ENCODE measurements around the gene ACSM5.
"Not testable (repeated sequence)": the region's sequence is repeated elsewhere in the genome, so short reads cannot be mapped to it uniquely, and the experiment has no call there.

ACSM5 gene

DNA sequence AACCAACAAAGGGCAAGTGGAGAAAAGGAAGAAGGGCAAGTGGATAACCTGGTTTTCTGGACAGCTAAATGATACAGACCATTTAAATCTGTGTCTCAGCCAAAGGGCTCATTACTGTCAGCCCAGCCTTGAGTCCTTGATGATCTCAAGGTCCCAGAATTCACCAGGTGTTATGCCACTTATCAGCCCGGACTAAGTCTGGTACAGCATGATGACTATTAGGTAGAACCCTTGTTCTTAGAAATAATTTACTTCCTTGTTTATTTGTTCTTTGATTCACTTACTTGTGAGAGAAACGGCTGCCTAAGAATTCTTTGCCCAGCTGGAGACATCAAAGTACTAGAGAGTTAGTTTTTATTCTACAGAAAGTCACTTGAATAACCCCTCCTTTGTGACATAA, 8.3 kb upstream of the ACSM5 start:
- DNase-seq: no peak

DNA sequence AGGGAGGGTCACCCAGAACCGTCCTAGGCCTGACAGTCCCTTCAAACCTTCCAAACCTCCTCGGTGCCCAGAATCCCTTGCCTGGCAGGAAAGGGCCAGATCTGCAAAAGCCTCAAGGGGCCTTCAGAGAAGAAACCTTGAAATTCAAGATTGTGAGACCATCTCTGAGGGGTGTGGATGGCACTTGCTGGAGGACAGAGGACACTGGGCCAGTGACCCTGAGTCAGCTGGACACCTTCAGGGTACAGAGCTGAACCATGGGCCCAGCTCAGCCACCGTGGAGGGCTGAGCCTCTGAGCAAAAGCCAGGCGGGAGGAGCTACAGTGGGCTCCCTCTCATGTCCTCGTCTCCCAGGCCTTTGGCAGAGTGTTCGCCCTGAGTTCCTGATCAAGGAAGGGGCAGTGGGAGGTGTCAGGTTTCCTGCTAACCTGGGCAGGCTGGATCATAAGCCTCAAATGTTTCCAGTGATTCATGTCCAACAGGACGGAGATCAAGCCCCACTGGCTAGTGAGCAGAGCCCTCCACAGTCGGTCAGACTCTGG, 7.8 kb upstream of the ACSM5 start:
- no peak for DNase-seq

DNA sequence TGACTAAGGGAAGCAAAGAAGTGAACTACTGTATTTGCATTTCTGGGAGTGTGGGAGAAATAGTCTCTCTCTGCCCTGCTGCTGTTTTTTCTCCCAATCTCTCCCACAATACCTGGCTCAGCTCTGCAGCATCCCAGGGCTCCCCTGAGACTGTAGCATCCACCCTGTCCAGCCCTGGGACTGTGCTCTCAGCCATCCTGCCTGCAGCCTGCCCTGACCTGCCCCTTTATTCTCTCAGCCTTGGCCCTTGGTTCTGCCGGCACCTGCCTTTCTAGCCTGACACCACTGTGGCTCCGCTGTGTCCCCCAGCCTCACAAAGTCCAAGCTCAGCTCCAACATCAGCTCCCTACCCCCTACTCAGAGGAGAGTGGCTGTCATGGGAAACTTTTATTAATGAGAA, 6.7 kb upstream of the ACSM5 start:
- DNase-seq: no peak

DNA sequence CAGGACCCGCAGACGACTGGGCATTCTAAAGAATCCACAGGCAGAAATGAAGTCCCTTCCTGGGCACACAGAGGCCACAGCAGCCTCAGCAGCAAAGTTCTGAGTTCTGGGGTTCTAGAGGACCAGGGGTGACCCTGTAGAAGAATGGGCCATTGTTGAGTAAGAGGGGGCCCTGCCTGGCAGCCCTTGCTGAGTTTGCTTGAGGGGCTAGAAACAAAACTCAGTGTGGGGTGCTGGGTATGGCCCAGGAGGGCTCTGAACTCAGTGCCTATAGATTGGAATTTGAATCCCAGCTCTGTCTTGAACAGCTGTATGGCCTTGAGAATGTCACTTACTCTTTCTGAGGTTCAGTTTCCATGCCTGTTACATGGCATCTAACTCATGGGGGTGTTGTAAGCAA, 4.7 kb upstream of the ACSM5 start, which contains the start of gene PDILT:
TSS of gene PDILT (minus strand) at position 101 of the 400 bp plus-strand sequence. CDS start 5,437 bp downstream, outside the sequence.
- no peak for DNase-seq

DNA sequence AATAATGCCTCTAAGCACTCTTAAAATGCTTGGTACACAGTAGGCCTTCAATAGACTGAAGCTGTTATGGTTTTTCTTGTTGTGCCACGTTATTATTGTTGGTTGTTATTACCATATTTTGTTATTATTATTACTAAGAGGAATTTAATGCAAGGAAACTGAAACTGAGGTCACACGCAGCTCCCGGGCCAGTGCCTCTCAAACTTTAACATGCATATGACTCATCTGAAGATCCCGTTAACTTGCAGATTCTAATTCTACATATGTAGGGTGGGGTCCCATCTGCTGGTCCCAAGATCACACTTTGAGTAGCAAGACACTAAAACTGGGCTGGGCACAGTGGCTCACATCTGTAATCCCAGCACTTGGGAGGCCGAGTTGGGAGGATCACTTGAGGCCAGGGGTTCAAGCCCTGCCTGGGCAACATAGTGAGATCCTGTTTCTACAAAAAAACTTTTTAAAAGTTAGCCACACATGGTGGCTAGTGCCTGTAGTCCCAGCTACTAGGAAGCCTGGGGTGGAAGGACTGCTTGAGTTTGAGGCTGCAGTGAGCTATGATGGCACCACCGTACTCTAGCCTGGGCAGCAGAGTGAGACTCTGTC, 888 bp downstream of the ACSM5 start:
- DNase-seq: no peak

DNA sequence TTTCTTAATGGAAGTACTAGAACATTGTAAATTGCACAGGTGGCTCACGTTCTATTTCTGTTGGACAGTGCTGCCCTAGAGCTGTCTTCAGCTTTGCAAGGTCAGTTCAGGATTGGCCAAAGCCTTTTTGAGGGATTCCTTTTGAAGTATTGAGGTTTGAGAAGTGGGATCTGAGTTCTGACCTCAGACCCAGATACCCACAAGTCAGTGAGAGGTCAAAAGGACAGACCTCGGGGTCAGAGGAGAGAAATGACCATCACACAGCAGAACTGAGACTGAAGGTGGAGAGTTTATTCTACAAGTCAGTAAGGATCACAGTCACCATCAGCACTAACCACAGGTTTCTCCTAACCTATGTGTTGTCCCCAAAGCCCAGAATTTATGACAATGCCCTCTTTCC, 1.7 kb downstream of the ACSM5 start:
- DNase-seq: no peak

DNA sequence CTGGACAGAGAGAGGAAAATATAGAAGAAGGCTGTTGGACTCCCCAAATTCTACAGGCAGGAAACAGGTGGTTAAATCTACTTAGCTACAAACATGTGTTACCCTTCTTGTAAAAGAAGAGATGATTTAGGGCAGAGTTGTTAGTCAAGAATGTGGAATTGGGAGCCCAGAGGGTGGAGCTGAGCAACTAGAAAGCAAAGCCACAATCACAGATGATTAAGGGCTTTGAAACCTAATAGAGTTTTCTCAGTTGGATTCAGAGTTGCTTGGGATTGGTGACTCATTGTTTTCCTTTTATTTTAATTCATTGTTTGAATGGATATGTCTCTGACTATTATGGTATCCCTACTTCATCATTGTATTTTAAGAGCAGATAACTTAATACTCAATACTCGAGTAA, 6.2 kb downstream of the ACSM5 start:
- DNase-seq: no peak

DNA sequence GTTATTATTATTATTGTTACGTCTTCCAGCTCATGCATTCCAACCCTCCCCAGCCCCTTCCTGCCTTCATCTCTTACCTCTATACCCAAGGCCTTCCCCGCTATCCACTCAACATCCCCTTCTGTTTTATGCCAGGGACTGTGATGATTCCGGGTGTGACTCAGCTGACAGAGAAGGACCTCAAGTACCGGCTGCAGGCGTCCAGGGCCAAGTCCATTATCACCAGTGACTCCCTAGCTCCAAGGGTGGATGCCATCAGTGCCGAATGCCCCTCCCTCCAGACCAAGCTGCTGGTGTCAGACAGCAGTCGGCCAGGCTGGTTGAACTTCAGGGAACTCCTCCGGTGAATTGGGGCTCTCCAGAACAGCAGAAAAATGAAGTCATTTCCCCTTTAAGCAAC, 9.8 kb downstream of the ACSM5 start:
- DNase-seq: not testable (repeated sequence)

DNA sequence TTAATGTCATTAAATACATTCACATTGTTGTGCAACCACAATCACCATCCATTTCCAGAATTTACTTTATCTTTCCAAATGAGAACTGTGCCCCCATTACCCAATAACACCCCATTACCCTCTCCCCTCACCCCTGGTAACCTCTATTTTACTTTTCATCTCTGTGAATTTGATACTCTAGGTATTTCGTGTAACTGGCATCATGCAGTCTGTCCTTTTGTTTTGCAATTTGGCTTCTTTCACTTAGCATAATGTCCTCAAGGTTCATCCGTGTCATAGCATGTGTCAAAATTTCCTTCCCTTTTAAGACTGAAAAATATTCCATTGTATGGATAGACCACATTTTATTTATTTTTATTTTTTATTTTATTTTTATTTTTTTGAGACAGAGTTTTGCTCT, 12.4 kb downstream of the ACSM5 start:
- not testable (repeated sequence) for DNase-seq

DNA sequence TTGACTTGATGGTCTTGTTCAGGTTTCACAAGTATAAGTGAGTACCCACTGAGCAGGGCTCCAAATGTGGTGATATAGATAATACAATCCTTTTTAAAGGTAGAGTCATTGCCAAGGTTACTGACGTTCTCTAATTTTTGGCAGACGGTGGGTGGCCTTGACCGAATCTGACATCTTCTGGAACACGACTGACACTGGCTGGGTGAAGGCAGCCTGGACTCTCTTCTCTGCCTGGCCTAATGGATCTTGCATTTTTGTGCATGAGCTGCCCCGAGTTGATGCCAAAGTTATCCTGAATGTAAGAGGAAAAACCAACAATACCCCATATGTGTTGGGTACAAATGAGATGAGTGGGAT, 14.4 kb downstream of the ACSM5 start:
- DNase-seq: not testable (repeated sequence)

DNA sequence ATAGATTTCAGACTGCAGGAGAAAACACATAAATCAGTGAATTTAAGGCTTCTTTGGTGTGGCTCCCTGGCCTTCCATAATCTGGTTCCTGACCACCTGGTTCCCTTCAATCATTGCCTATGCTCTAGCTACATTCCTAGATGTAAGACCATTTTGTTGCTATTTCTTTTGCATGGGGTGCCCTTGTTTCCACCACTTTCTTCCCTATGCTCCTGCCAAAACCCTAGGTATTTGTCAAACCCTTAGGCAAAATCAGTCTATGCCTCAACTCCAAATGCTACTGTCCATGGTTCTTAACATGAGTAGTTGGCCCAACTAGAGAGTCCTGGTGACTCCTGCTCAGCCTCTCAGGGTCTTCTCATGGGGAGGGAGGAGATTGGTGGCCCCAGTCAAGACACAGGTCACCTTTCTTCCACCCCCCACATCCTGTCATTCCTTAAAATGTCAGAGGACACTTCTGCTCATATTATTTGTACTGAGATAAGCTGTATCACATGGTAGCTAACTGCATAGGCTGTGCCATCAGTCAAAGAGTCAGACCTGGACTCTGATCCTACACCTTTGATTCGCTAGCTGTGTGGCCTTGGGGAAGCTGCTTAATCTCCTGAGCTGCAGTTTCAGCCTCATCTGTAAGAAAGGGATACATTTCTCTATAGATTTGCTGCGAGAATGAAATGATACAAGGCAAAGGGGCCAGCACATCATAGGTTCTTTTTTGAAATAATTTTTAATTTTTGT, 15.0 kb downstream of the ACSM5 start:
- no peak for DNase-seq

DNA sequence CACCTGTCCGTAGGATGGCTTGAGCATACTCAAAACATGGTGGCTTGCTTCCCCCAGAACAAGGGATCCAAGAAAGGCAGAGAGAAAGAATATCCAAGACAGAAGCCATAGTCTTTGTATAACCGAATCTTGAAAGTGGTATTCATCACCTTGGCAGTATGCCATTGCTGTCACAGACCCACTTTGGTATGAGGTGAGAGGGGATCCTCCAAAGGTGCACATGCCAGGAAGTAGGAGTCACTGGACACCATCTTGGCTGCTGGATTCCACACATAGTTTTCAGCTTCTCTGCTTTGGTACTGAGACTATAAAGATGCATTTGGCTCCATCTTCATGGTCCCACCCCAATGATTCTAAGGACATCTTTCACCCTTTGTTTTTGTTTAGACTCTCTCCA, 18.1 kb downstream of the ACSM5 start:
- not testable (repeated sequence) for DNase-seq

DNA sequence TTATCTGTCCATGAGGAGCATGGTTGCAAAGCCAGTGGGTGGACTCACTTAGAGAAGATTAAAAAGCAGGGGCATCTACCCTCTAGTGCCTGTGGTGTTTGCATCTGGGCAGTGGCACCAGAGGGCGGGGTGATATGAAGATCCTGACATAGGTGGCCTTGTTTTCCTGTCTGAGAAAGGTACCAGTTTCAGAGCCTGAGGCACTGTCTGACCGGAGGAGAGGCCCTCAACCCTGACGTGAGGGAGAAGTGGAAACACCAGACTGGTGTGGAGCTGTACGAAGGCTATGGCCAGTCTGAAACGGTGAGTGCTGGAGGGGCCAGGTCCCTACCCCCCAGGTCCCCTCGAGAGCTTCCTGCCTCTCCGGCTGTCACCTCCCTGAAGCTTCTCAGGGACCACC, 20.2 kb downstream of the ACSM5 start:
- DNase-seq: not testable (repeated sequence)

DNA sequence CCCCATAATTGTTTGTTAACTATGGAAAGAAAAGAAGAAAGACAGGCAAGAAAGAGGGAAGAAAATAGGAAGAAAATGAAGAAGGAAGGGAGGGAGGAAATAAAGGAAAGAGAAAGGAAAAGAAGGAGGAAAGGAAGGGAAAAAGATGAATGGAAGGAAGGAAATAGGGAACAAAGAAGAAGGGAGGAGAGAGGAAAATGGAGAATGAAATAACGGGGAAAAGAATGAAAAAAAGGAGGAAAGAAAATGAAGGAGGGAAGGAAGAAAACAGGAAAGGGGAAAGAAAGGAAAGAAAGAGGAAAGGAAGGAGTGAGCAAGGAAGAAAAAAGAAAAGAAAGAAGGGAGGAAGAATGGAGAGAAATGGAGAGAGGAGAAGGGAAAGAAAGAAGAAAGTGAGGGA, 21.1 kb downstream of the ACSM5 start:
- DNase-seq: not testable (repeated sequence)

DNA sequence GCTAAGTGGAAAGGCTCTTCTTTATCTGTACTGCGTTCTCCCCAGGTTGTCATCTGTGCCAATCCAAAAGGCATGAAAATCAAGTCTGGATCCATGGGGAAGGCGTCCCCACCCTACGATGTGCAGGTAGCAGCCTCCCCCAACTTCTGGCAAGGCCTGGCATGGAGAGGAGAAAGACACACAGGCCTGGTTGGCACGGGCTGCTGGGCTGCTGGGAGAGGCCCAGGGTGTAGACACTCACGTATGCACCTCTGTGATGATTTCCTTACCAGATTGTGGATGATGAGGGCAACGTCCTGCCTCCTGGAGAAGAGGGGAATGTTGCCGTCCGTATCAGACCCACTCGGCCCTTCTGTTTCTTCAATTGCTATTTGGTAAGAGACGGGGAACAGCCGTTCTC, 21.6 kb downstream of the ACSM5 start:
- no peak for DNase-seq

DNA sequence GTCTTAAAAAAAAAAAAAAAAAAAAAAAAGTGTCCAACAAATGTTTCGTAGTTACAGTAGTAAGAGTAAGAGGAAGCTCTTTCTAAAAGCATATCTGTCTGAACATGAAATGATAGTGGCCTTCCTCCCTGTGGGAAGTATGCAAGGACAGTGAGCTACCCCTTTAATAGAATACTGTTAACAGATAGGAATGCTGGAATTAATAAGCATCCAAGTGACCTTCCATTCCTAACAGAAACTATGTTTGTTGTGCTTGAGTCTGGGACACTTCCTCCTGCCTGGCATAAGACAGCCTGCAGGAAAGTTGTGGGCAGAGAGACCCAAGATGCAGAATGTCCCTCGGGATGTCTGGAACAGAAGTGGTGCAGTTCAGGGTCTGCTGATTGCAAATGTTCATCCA, 29.6 kb downstream of the ACSM5 start:
- not testable (repeated sequence) for DNase-seq

DNA sequence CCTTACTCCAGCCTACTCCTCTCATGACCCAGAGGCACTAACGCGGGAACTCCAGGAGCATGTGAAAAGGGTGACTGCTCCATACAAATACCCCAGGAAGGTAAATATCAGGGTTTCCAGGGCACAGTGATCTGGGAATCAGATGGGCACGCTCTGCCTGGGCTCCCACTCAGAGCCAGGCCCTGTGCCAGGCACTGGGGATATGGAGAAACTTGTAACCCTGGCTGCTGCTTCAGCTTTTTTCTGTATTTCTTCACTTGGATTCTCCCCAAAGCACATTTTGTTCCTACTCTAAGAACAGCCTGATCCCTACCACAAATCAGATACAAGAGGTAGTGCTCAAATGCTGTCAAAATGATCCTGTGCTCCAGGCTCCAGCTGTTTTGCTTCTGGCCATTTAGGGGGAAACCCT, 30.5 kb downstream of the ACSM5 start:
- not testable (repeated sequence) for DNase-seq

DNA sequence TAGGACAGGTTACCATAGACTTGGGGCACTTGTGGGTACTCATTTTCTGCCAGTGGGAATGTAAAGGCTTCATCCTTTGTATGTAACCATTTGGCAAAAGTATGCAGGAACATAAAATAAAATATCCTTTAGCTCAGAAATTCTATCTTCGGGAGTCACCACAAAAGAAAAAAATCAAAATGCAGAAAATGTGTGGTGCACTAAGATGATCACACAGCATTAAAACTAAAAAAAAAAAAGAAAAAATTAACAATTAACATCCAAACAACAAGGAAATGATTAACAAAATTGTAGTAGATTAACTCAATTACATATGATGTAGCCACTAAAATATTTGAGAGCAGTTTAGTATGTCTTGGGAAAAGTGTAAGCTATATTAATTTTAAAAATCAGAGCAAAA, 31.4 kb downstream of the ACSM5 start:
- DNase-seq: not testable (repeated sequence)

DNA sequence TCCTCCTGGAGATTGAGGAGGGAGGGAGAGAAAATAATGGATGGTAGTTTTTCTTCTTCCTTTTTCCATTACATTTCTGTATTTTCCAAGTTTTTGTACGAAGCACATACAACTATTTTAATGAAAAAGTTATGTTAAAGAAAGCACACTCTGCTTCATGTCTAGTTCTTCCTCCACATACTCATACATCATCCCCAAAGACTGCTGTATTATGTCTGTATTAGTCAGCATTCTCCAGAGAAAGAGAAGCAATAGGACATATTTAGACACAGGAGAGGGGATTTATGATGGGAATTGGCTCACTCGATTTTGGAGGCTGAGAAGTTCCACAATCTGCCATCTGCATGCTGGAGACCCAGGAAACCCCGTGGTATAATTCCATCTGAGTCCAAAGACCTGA, 31.9 kb downstream of the ACSM5 start:
- no peak for DNase-seq

DNA sequence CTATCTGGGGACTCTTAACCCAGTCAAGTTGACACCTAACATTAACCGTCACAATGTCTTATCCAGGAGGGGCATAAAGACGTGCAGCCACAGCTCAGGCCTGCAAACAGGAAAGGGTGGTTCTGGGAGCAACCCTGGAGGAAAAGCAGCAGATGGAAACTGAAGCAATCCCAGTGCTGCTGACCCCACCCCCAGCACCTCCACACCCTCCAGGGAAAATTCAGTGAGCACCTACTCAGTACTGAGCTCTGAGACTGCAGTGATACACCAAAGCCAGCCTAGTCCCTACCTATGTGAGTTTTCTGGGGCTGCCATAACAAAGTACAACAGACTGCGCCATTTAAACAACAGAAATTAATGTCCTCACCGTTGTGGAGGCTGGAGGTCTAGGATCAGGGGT, 32.5 kb downstream of the ACSM5 start:
- DNase-seq: not testable (repeated sequence)

DNA sequence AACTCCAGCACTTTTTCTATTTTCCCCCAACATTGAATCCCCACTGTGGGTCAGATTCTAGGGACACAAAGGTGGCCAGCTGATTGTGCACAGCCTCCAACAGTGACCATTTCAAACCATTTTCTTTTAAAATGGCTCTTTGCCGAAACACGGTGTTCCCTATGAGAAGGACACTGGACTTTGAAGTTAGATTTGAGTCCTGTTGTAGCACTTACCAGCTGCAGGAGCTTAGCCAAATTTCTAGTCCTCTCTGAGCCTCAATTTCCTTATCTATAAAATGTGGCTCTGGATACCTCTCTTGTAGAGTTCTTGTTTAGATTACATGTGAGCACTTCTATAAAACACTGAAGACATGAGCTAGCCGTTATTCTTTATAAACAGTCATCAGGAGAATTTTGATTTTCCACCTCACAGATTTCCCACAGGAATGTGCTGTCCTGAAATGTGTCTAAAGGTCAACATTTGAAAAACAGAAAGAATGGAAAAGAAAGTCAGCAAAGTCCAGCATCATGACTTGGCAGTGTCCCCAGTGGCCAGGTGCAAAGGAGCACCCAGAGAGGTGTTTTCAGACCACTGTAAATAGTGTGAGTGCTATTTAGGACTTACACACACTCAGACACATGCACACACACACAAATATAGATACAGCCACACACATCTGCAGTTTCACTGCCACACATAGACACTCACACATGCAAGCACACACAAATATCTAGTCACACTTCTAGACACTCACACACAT, 37.5 kb downstream of the ACSM5 start:
- DNase-seq: not testable (repeated sequence)

DNA sequence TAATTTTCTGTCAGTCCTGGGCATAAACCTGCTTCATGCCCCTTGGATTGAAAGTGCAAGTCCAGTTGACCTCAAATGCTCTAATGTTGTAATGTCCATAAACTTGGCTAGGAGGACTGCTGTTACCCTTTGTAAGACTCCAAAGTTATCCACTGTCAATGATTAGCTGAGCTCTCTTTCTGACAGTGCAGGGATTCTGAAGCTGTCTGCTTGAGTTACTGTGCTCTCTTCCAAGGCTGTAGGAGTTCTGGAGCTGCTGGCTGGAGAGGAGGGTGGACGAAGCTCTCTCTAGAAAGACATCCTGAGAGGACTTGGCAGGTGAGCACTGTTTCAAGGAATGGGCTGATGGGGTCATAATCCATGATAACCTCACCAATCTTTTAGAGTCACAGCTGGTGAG, 42.0 kb downstream of the ACSM5 start, which contains the start of gene ACSM2A:
TSS of gene ACSM2A (plus strand) at position 158 of the 400 bp plus-strand sequence. CDS start 8,594 bp downstream, outside the sequence.
- DNase-seq: not testable (repeated sequence)

DNA sequence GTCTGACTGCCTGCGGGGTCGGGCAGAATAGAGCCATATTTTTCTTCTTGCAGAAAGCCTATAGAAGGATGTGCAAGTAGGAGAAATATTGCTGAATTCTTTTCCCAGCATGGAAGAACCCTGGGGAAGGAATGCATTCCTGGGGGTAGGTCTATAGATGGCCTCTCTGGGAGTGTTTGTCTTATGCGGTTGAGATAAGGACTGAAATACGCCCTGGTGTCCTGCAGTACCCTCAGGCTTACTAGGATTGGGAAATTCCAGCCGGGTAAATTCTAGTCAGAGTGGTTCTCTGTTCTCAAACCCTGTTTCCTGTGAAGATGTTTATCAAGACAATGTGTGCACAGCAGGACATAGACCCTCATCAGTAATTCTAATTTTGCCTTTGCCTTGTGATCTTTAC, 44.3 kb downstream of the ACSM5 start:
- DNase-seq: not testable (repeated sequence)

DNA sequence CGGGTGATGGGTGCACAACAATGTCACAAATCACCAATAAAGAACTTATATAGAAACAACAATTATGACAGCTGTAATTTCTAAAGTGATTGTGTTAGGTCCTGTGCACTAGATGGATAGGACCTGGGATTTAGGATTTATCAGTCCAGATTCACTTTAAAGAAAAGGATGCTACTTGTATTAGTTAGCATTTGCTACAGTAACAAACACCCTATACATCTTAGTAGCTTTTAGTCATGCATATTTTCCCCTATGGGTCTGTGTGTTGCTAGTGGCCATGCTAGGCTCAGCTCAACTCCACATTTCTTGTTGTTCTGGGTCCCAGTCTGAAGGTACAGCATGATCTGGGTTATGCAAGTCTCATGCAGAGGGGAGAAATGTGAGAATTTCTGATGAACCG, 49.9 kb downstream of the ACSM5 start:
- not testable (repeated sequence) for DNase-seq
